ENCODE measurements around the gene PHETA2. TPM values are rescaled to one million over a fixed set of nuclear protein-coding genes. Genes with fewer than 3 reads are reported as not detected.

Gene PHETA2
- total and polyA plus RNA-seq, 2 of the 13 experiments (the other 11 are each of a cell fraction or from before 2014, with no cell fraction given) = 0.07 TPM; not detected in 1

- TF ChIP-seq HOXA7 (CRISPR knock-in tag; IDR thresholded peaks at IDR 0.05) (no peak), ZNF615 (CRISPR knock-in tag; IDR thresholded peaks at IDR 0.05; ENCODE audit: borderline replicate concordance) (no peak), FUBP1 (CRISPR knock-in tag; IDR thresholded peaks at IDR 0.05; ENCODE audit: borderline replicate concordance) (no peak), MEF2D (CRISPR knock-in tag; IDR thresholded peaks at IDR 0.05) (no peak), FOXJ3 (CRISPR knock-in tag; IDR thresholded peaks at IDR 0.05; ENCODE audit: borderline replicate concordance) (no peak)
These were observed 7.8 kb upstream of the PHETA2 start (continued) for GRCh38 chr22:42066126-42066761.

GRCh38 chr22:42066937-42067336 lies 7.1 kb upstream of the PHETA2 start:
- intact Hi-C loops (cut with micrococcal nuclease; ENCODE audit: unreplicated experiment) = no loop called here
- in situ Hi-C loops (cut with HindIII; ENCODE audit: extremely low pct_ligation_motif_present, low pct_unique_long_range_greater_than_20kb) = no loop called here
- ATAC-seq (no peak), FAIRE-seq (no peak), DNase-seq (ENCODE audit: low spot score) (no peak)
- H3K36me3 ChIP-seq (replicated peaks in 1 of 2; ENCODE audit: control insufficient read depth in 1 of 2, insufficient read depth in 2 of 2, low read length in 2 of 2) = peaks cover 6 to 7% of the 10 kb centered on the region in 2 experiments; a peak in 3 of 5 replicates
- TF ChIP-seq MXD1 (CRISPR knock-in tag; IDR thresholded peaks at IDR 0.05) (no peak), CBFB (CRISPR knock-in tag; IDR thresholded peaks at IDR 0.05) (no peak), NFE2 (CRISPR knock-in tag; IDR thresholded peaks at IDR 0.05) (no peak), ZNF710 (CRISPR knock-in tag; IDR thresholded peaks at IDR 0.05; ENCODE audit: borderline replicate concordance) (no peak), DDIT3 (CRISPR knock-in tag; IDR thresholded peaks at IDR 0.05) (no peak), MNT (IDR thresholded peaks at IDR 0.05) (no peak), CBX2 (IDR thresholded peaks at IDR 0.05; ENCODE audit: low read depth, low read length) (no peak), CBX2 (CRISPR knock-in tag; IDR thresholded peaks at IDR 0.05; ENCODE audit: low read depth) (no peak), ZNF12 (CRISPR knock-in tag; IDR thresholded peaks at IDR 0.05) (no peak), ZNF841 (CRISPR knock-in tag; IDR thresholded peaks at IDR 0.05; ENCODE audit: borderline replicate concordance) (no peak), EP300 (IDR thresholded peaks at IDR 0.05; ENCODE audit: low read depth in 2 of 2, low read length in 2 of 2) (no peak), EP300 (CRISPR knock-in tag; IDR thresholded peaks at IDR 0.05; ENCODE audit: borderline replicate concordance) (no peak)
- BruUV-seq (replicated peaks) = no TSS peak
- no peak overlapping the region for H3K27ac ChIP-seq (ENCODE audit: extremely low read length, insufficient read depth, low read length)
- ChIA-PET POLR2A (no interaction called here), CTCF (ENCODE audit: low intra/inter-chr PET ratio, low total read pairs) (no interaction called here)
- H3K79me2 ChIP-seq (ENCODE audit: insufficient read depth, low read length) = no peaks in the 10 kb centered on the region
- no peaks in the 10 kb centered on the region for H3K27me3 ChIP-seq (ENCODE audit: control insufficient read depth in 1 of 2, insufficient read depth in 2 of 2, low read length in 2 of 2)
- 100% methylated on average over 9 of the region's 10 CpGs for WGBS (ENCODE audit: low lambda C conversion rate)
- H3K9ac ChIP-seq (ENCODE audit: insufficient read depth, low read depth, low read length) = no peak overlapping the region
- H3K4me3 ChIP-seq (replicated peaks in 1 of 3; ENCODE audit: insufficient read depth in 1 of 3, low read depth in 2 of 3, low read length in 3 of 3) = no peak overlapping the region
- no peak overlapping the region for H3K4me2 ChIP-seq (ENCODE audit: low read depth, low read length)
- H4K20me1 ChIP-seq (ENCODE audit: insufficient read depth, low read length) = no peaks in the 10 kb centered on the region
- H3K4me1 ChIP-seq (ENCODE audit: insufficient read depth, low read length) = peaks cover 35% of the 10 kb centered on the region
- no peaks in the 10 kb centered on the region for H3K9me3 ChIP-seq (ENCODE audit: low read length)
- H2AFZ ChIP-seq (ENCODE audit: low read length) = no peak overlapping the region
